Inferior parietal cortex (tissue), 1 donor: ENCODE measurements around the gene RCN2.

Experiments
- DNase-seq: peaks from one replicate; pipeline ENCODE4 v3.0.0-alpha.2; 2016; ENCODE audit errors: extremely low spot score

RCN2 gene

DNA sequence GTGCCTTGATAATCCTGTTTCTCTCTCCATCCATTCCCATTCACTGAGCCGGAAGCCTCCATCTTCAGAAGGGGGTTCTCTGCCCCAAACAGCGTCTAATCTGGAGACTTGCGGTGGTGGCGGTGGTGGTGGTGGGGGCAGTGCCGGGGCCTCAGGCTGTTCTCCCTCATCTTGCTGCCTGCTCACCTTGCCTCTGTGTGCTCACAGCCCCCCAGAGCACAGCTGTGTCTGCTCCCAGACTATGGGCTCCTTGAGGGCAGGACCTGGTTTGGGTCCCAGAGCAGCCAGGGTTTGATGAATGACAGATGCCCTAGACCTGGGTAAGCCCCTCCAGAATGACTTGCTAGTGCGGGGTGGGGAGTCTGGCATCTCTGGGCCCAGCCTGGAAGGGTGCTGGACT, 62.9 kb downstream of the RCN2 start:
- no peak for DNase-seq

DNA sequence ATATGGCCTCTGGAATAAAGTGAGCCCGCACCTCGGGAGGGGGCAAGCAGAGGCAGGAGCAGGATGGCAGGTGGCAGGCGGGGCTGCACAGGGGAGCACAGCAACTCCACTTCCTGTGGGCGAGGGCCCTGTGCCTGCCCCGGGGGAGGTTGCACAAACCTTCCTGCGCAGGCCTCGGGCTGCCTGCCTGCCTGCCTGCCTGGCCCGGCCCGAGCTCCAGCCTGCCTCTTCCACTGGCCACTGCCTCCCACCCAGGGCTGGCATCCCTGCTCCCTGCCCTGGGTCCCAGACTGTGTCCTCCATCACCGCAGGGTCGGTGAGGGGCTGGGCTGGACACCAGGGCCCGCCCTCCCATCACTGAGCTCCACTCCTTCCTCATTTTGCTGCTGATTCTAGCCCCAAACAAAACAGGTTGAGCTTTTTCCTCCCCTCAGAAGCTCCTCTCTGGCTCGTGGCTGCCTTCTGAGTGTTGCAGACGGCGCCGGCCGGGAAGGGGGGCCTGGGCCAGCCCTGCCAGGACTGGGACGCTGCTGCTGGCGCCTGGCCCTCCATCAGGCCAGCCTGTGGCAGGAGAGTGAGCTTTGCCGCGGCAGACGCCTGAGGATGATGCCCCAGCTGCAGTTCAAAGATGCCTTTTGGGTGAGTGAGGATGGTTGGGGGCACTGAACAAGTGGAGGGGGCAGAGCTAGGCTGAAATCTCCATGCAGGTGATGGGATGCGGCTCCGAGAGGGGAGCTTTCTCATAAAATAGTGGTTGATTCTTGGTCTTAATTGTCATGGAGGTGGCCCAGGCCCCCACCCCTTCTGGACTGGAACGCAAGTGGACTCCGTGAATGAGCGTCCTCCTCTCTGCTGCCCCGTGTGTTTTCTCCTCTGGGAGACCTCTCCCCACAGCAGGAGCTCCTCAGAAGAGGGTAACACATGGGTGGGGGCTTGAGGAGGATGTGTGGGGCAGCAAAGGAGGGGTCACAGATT, 63.7 kb downstream of the RCN2 start, which contains the start of gene PSTPIP1:
Gene PSTPIP1 (plus strand): TSS at position 156 of the 975 bp plus-strand sequence. CDS start 448 bp downstream, at position 604.
- DNase-seq, result no peak

DNA sequence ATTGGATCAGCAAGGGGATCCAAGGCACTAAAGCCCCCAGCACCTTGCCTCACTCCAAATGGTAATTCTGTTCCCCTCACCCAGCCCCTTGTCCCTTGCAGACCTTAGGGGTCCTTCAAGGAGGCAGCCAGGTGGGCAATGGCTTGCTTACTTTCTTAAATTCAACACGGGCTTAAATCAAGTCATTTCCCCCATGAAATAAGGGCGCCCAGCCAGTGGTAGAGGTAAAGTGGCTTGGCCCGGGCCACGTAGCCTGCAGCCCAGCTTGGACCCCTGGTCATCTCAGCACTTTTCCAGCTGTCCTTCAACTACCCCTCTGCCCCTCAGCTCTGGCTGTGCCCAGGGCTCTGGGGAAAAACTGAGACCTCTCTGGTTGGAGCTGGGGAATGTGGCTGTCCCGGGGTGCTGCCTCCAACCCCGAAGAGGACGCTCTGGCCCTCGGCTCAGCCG, 64.6 kb downstream of the RCN2 start:
- DNase-seq, result no peak

DNA sequence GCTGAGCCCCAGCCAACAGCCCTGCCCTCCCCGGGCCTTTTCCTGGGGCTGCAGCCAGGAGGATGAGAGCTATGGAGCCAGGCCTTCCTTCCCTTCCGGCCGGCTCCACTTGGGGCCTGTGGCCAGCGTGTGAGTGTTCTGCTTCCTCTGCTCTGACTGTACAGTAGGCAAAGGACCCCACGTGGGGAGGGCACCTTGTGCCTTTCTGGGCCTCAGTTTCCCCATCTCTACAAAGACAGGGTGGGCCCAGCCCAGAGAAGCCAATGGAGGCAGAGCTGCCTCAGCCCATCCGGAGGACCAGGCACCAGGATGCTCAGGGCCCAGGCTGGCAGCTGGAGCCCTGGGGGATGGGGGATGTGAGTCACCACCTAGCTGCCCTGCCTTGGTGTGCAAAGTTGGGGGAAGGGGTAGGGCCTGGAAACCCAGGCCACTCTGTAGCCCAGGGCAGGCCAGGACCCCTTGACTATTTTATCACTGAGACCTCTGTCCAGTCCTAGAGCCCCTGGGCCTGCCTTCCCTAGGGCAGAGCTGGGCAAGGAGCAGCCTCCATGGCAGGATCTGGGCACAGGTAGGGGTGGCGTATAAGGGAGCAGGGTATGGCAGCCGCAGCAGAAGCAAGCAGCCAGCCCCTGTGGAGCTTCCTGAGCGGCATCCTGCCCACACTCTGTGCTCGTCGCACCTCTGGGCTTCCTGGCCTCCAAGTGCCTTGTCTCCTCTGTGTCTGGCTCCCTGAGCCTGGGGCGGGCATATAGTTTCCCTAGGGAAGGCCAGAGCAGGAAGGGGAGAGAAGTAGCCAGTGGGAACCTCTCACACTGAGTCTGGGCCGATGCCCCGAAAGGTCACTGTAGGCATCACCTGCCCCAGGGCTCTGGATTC, 65.2 kb downstream of the RCN2 start:
- no peak for DNase-seq

DNA sequence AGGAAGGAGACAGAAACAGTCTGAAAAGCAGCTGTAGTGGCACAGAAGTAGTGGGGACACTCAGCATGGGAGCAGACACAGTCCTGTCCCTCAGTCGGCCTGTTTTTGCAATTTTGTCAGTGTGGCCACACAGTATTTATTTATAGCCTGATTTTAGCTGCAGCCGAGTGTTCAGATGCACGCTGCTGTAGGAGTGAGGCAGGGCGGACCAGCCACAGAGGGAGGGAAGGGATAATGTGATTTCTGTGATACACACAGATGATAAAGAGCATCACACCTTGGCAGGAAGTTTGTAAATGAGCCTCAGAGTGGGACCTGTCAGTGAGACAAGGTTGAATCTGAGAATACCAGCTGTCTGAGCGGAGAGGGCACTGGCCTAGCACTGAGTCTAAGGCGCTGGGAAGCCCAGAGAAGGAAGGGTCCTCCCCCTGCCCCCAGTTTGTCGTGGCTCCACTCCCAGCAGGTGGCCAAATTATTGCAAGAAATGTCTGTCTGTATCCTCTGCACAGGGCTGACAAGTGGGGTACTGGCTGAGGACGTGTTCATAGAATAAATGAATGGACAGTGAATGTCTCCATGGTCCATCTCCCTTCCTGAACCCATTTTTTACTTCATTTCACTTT, 67.2 kb downstream of the RCN2 start:
- DNase-seq, result no peak

DNA sequence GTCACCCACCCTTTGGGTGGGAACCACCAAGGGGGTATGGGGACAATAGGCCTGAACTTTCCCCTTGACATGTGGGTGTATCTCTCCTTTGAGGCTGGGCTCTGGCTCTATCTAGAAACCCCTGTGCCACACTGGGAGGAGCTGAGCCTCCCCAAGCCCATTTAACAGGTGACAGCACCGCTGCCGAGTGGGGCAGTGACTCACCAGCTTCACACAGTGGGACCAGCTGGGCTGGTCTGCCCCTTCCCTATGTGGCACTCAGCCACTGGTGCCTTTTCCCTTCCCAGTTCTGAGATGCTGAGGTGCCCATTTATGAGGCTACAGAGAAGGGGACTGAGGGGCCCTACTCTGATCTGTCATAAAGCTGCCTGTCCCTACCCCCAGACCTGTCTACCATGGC, 68.4 kb downstream of the RCN2 start:
- DNase-seq, result no peak

DNA sequence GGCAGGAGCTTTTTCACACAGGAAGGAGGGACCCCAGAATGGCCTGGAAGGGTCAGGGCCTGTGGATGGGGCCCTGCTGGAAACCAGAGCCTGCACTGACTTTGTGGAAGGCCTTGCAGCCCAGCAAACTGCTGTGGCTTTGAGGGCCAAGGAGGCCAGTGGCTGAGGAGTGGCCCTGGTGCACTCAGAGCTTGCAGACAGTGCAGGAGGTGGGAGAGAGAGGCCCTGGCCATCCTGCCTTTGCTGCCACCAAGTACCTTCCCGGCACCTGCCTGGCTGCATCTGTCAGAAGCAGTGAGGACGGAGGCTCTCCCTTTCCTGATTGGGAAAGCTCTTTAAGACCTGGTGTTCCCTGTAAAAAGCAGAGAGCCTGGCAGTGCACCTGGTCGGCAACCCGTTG, 69.8 kb downstream of the RCN2 start:
- no peak for DNase-seq

DNA sequence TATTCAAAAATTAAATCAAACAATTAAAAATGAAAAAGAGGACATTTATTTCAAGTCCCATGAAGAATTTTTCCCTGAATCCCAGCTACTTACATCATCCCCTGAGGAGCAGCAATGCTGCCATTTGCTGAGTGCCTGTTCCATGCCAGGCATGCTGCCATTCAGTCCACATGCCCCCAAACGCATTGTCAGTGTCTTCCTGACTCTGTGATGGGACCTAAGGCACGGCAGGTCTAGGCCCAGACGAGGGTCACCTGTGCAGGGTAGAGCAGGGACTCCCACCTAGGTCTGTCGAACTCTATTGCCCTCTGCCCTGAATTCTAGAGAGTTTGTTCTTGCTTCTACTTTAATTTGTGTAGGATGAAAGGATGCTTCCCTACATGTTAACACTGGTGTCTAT, 70.4 kb downstream of the RCN2 start:
- DNase-seq, result no peak

DNA sequence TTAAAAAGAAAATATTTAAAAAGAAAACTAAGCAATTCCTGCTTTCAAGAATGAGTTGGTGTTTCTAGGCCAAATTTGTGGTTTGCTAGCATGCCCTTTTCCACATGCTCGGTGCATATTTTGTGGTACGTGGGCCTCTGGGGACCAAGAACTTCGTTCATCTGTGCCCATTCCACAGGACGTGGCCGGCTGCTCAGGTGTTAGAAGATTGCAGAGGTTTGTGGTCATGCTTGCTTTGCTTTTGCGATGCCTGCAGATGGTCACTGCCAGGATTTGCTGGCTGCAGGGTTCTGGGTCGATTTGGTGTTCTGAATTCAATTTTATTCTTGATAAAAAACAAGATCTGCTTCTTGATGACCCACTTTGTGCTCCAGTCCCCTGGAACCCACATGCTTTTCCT, 70.9 kb downstream of the RCN2 start:
- DNase-seq, result no peak

DNA sequence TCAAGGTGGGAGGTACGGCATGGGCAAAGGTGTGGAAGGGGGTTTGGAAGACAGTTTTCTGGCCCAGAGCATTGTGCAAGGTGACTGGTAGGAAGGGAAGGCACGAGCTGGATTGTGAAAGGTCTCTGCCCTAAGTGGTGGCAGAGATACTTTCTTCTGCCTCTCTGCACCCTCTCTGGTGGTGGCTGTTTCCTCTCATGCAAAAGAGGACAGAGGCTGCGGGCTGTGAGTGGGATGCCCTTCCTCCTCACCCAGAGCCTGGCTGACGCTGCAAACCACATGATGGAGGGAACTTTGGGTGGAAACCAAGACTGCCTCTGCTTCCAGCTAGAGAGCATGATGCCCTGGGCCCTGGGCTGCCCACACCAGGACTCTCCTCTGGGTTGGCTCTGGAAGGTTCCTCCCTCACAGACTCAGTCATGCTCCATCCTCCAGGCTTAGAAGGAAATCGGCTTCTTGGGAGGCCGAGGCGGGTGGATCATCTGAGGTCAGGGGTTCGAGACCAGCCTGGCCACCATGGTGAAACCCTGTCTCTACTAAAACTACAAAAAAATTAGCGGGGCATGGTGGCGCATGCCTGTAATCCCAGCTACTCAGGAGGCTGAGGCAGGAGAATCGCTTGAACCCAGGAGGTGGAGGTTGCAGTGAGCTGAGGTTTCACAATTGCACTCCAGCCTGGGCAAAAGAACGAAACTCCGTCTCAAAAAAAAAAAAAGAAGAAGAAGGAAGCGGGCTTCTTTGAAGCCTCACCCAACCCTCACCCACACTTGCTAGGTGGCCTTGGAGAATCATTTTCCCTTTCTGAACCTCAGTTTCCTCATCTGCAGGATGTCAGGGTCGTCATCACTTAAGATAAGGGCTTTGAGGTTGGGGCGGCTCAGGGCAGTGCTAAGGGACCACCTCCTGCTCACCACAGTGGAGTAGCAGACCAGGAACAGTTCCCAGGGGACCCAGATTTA, 71.7 kb downstream of the RCN2 start:
- no peak for DNase-seq
